GM18873 (cell line): ENCODE measurements around the gene CALML5.
"Not testable (repeated sequence)": the region's sequence is repeated elsewhere in the genome, so short reads cannot be mapped to it uniquely, and the experiment has no call there.

Source experiments
- ATAC-seq: cut with Tn5 transposase; IDR thresholded peaks from one replicate; pipeline ENCODE4 v1.9.1; 2021; ENCODE audit warnings: mild to moderate bottlenecking, moderate library complexity, moderate number of reproducible peaks; ENCODE audit not compliant: unreplicated experiment, low FRiP score

CALML5 gene

GRCh38 chr10:5486853-5487235, 12.5 kb downstream of the CALML5 start:
- no peak for ATAC-seq

- ATAC-seq: no peak
Observed at GRCh38 chr10:5485948-5486852, 13.2 kb downstream of the CALML5 start.

GRCh38 chr10:5485290-5485689, 14.1 kb downstream of the CALML5 start:
- ATAC-seq: no peak

- ATAC-seq: no peak
Observed at GRCh38 chr10:5484205-5484604, 15.2 kb downstream of the CALML5 start.

GRCh38 chr10:5482016-5482415, 17.4 kb downstream of the CALML5 start:
- ATAC-seq: no peak

- ATAC-seq: no peak
Observed at GRCh38 chr10:5481121-5481520, 18.2 kb downstream of the CALML5 start.

GRCh38 chr10:5480162-5480941, 19.0 kb downstream of the CALML5 start:
- no peak for ATAC-seq

DNA sequence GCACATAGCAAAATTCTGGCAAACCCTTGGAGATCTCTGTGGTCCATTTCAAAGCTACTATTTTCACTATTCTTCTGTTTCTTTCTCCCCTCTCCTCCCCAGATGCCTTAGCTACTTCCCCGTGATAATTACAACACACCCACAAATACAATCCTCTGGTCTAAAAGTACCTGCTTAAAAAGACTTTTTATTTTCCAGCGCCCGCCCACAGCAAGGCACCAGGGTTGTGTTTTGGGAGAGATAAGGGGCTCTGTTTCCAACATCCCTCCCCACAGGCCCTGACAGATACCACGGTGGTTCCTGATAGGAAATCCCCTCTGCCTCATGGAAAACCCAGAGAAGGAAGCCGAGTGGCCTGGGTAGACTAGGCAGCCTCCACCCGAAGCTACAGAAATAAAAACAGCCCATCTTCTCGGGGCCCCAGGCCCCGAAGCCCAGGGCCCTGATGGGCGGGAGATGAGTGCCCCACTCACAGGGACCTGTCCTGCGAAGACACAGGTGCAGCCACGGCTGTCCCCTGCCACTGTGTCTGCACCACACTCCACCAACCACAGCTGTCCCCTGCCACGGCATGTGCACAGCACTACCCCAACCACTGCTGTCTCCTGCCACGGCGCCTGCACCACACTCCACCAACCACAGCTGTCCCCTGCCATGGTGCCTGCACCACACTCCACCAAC, 19.7 kb downstream of the CALML5 start:
- no peak for ATAC-seq

- no peak for ATAC-seq
Observed at GRCh38 chr10:5478694-5479305, 20.6 kb downstream of the CALML5 start.

DNA sequence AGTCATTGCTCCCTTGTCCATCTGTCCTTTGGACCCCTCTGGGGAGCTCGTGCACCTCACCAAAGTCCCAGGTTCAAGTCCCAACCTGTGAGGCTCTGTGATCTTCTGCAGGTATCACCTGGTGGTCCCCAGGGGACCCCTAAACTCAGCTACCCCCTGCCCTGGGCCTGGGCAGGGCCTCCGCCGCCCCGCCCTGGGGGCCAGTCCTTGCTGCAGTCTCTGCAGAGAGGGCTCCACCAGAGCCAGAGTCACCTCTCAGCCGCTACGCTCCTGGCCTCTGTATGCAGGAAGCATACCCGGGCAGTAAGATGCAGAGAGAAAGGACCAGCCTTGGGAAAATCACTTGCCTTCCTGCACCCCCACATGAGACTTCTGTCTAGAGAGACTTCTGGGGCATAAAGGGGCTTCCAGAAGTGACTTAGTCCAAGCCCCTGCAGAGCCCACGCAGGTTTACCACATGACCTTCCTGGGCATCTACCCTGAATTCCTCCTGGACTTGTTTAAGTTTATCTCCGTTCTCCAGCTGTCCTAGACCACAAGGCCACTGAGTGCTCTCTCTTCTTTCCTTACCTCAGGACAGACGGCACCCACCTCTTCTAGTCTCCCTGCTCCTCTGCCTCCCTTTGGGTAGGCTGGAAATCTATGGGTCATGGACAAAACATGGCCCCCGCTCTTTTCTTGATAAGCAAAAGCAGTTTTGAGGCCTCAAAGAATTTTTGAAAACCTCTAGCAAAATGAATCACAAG, 21.2 kb downstream of the CALML5 start:
- ATAC-seq: no peak

DNA sequence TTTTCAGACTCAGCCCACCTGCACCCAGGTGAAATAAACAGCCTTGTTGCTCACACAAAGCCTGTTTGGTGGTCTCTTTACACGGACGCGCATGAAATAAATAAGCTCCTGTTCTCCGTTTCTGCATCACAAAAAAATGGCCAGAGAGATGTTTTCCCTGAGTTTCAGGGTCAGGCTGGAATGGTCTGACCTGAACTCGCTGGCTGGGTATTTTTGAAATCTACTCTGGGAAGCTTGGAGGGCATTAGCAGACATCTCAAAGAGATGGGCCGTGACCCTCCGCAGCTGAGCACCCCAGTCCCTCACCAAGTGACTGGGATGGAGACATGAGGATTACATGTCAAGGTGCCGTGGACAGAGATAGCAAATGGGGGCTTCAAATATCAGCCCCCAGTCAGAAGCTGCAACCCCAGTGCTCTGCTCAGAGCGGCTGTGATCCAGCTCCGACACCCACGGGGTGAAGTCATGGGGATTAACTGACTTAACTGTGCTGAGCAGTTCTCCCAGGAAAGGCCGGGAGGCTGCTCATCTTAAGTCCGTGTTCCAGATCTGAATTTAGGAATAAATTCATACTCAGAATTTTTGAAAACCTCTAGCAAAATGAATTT, 22.3 kb downstream of the CALML5 start:
- ATAC-seq: no peak

GRCh38 chr10:5475974-5476807, 23.2 kb downstream of the CALML5 start:
- not testable (repeated sequence) for ATAC-seq

GRCh38 chr10:5475088-5475487, 24.3 kb downstream of the CALML5 start:
- not testable (repeated sequence) for ATAC-seq

DNA sequence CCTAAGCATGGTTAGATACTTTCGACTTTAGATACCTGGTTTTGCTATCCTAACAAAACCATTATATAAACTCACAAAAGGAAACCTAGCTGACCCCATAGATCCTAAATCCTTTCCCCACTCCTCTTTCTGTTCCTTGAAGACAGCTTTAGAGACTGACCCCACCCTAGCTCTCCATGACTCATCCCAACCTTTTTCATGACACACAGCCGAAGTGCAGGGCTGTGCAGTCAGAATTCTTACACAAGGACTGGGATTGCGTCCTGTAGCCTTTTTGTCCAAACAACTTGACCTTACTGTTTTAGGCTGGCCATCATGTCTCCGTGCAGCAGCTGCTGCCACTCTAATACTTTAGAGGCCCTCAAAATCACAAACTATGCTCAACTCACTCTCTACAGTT, 24.7 kb downstream of the CALML5 start:
- ATAC-seq: not testable (repeated sequence)

GRCh38 chr10:5470062-5470751, 29.2 kb downstream of the CALML5 start:
- ATAC-seq: no peak

GRCh38 chr10:5469353-5470061, 29.9 kb downstream of the CALML5 start:
- no peak for ATAC-seq
